GM06990 (cell line): ENCODE measurements around the gene S1PR1.

Source experiments
- DNase-seq: peaks from one replicate; pipeline ENCODE4 v3.0.0-alpha.2; 2011; ENCODE audit not compliant: insufficient read length; ENCODE audit errors: extremely low read depth
- H3K27me3 ChIP-seq: replicated peaks from 2 replicates; pipeline ENCODE4 v1.6.0; 2011; ENCODE audit warnings: low read length; ENCODE audit not compliant: control insufficient read depth, insufficient read depth
- H3K36me3 ChIP-seq: 2 replicates; pipeline ENCODE4 v1.5.1; 2011; ENCODE audit warnings: low read length; ENCODE audit not compliant: control insufficient read depth, insufficient read depth
- H3K4me3 ChIP-seq: replicated peaks from 2 replicates; pipeline ENCODE4 v1.5.1; 2011; ENCODE audit warnings: low read depth, mild to moderate bottlenecking, control low read depth, low read length
- CTCF ChIP-seq: IDR thresholded peaks from 2 replicates; pipeline ENCODE4 v1.5.1; 2011; ENCODE audit warnings: low read length, control low read depth, mild to moderate bottlenecking, inconsistent platforms; ENCODE audit not compliant: insufficient read depth, poor library complexity, severe bottlenecking

S1PR1 gene

DNA sequence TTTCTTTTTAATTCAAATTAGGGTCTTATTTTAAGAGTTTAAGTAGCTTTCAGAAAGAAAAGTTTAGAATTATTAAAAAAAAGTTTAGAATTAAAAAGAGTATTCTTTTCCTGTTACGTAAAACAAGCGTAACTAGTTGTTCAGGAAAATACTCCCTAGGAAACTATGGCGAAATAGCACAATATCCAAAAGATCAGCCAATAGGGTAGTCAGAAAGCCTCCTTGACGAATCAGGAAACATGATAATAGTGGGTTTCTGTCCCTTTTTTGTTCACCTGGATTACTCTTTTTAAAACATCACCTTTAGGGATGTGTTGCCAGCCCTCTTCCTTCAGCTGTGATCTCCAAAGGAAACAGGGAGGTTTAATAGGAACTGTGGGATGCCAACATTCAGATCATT lies 25.2 kb downstream of the S1PR1 start:
- Histone ChIP-seq H3K36me3 (no peaks in the 10 kb centered on the region), H3K4me3 (no peak overlapping the region), H3K27me3 (no peaks in the 10 kb centered on the region)
- no peak for TF ChIP-seq CTCF
- DNase-seq, result no peak

- no peak for TF ChIP-seq CTCF
- H3K4me3 ChIP-seq, result no peak overlapping the region
- no peak for DNase-seq
- H3K36me3 ChIP-seq, result no peaks in the 10 kb centered on the region
- no peaks in the 10 kb centered on the region for H3K27me3 ChIP-seq
These were observed 26.0 kb downstream of the S1PR1 start for GRCh38 chr1:101262630-101263348.

DNA sequence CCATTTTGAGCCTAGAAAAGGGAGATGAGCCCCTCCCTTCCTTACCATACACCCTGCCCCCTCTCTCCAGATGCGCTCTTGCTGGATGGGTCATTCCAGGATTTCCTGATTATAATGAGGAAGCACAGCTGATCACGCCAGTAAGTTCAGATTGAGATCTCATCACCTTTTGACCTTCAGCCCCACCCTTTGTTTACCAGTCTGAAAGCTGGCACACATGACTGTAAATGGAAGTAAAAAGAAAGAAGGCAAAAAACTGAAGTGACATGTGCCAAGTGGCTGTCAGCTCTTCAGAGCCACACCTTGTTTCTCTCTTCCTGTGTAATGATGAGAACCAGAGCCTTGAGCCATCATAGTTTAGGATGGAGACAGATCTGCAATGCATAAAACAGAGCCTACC lies 27.9 kb downstream of the S1PR1 start:
- DNase-seq, result no peak
- Histone ChIP-seq H3K27me3 (no peaks in the 10 kb centered on the region), H3K4me3 (no peak overlapping the region), H3K36me3 (no peaks in the 10 kb centered on the region)
- TF ChIP-seq CTCF, result no peak

- no peak overlapping the region for H3K4me3 ChIP-seq
- no peak for DNase-seq
- no peaks in the 10 kb centered on the region for H3K36me3 ChIP-seq
- TF ChIP-seq CTCF, result no peak
- H3K27me3 ChIP-seq, result no peaks in the 10 kb centered on the region
These were observed 28.9 kb downstream of the S1PR1 start for GRCh38 chr1:101265684-101266083.

- no peak overlapping the region for H3K4me3 ChIP-seq
- TF ChIP-seq CTCF, result no peak
- DNase-seq, result no peak
- H3K36me3 ChIP-seq, result no peaks in the 10 kb centered on the region
- no peaks in the 10 kb centered on the region for H3K27me3 ChIP-seq
These were observed 30.3 kb downstream of the S1PR1 start for GRCh38 chr1:101267082-101267481.

DNA sequence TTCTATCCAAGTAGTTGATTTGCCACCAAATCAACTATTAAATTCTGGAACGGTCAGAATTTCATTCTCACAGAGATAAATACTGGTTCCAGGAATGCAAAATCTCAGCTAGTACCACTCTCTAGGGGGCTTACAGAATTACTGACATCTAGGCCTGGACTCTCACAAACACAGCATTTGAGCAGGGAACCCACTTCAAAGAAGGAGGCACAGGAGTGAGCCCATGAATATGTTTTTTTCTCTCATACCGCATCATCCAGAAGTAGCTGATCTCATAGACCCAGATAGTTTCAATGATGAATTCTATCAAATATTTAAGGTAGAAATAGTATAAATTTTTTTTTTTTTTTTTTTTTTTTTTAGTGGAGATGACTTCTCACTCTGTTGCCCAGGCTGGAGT lies 32.1 kb downstream of the S1PR1 start:
- DNase-seq, result no peak
- H3K27me3 ChIP-seq, result no peaks in the 10 kb centered on the region
- no peaks in the 10 kb centered on the region for H3K36me3 ChIP-seq
- no peak overlapping the region for H3K4me3 ChIP-seq
- TF ChIP-seq CTCF, result no peak
